CD4-positive, alpha-beta T cell treated with Interleukin-17A for 4 hours (primary cell): ENCODE measurements around the gene SLC15A1.
"Not testable (repeated sequence)": the region's sequence is repeated elsewhere in the genome, so short reads cannot be mapped to it uniquely, and the experiment has no call there.

Experiments used
- DNase-seq: peaks from one replicate; pipeline ENCODE4 v3.0.0-alpha.2; 2020; ENCODE audit warnings: mixed read lengths

The SLC15A1 gene

GRCh38 chr13:98781045-98781444, 28.6 kb upstream of the SLC15A1 start:
- no peak for DNase-seq

GRCh38 chr13:98780451-98780850, 28.0 kb upstream of the SLC15A1 start:
- no peak for DNase-seq

GRCh38 chr13:98779695-98780094, 27.2 kb upstream of the SLC15A1 start:
- DNase-seq, result no peak

GRCh38 chr13:98778749-98779148, 26.3 kb upstream of the SLC15A1 start:
- DNase-seq, result no peak

GRCh38 chr13:98776644-98777043, 24.2 kb upstream of the SLC15A1 start:
- no peak for DNase-seq

GRCh38 chr13:98775844-98776598, 23.5 kb upstream of the SLC15A1 start:
- DNase-seq, result no peak

- DNase-seq, result no peak
Measured at GRCh38 chr13:98775386-98775785, 22.9 kb upstream of the SLC15A1 start.

GRCh38 chr13:98774776-98775175, 22.3 kb upstream of the SLC15A1 start:
- DNase-seq, result no peak

GRCh38 chr13:98773921-98774320, 21.4 kb upstream of the SLC15A1 start:
- DNase-seq, result no peak

- DNase-seq, result no peak
Measured at GRCh38 chr13:98772794-98773452, 20.5 kb upstream of the SLC15A1 start.

- no peak for DNase-seq
Measured at GRCh38 chr13:98771838-98772611, 19.6 kb upstream of the SLC15A1 start.

- DNase-seq, result no peak
Measured at GRCh38 chr13:98769736-98770135, 17.3 kb upstream of the SLC15A1 start.

GRCh38 chr13:98768522-98768921, 16.1 kb upstream of the SLC15A1 start:
- DNase-seq, result no peak

GRCh38 chr13:98766697-98767096, 14.2 kb upstream of the SLC15A1 start:
- DNase-seq, result no peak

GRCh38 chr13:98765996-98766519, 13.6 kb upstream of the SLC15A1 start:
- DNase-seq, result no peak

GRCh38 chr13:98761986-98762616, 9.6 kb upstream of the SLC15A1 start:
- no peak for DNase-seq

GRCh38 chr13:98761126-98761985, 8.9 kb upstream of the SLC15A1 start:
- no peak for DNase-seq

GRCh38 chr13:98755729-98756128, 3.3 kb upstream of the SLC15A1 start:
- no peak for DNase-seq

- no peak for DNase-seq
Measured at GRCh38 chr13:98755116-98755515, 2.6 kb upstream of the SLC15A1 start.

GRCh38 chr13:98754468-98754867, 2.0 kb upstream of the SLC15A1 start:
- not testable (repeated sequence) for DNase-seq

GRCh38 chr13:98751861-98752466, 508 bp downstream of the SLC15A1 start:
- DNase-seq, result no peak

GRCh38 chr13:98751367-98751782, 1.1 kb downstream of the SLC15A1 start:
- DNase-seq, result no peak
